Caco-2 (cell line): Measurements from ENCODE around the gene TAF6. TPM values are rescaled to one million over a fixed set of nuclear protein-coding genes. Genes with fewer than 3 reads are reported as not detected.

Experiments
- BruUV-seq: library from RNA; stranded (reverse); fragments of 400-500 nt; replicated peaks from 2 replicates; lab custom pipeline; 2021; lab: Mats Ljungman, UMichigan
- CTCF ChIA-PET: fragments of 300-600 bp; sonication (Branson Sonifier 250); formaldehyde crosslinking; loops from one replicate; lab custom pipeline; 2022; ENCODE audit warnings: antibody characterized with exemption; lab: Charles Lee
- POLR2A ChIA-PET: fragments of 300-600 bp; sonication (Branson Sonifier 250); formaldehyde crosslinking; loops from one replicate; lab custom pipeline; 2022; ENCODE audit warnings: antibody characterized with exemption; lab: Charles Lee
- DNase-seq, 2 experiments: peaks; one replicate each; pipeline versions ENCODE4 v3.0.0 to v3.0.0-alpha.2; 2020 to 2022
- H3K27me3 ChIP-seq: replicated peaks from 2 replicates; pipeline ENCODE4 v1.6.0; 2011; ENCODE audit warnings: low read length; ENCODE audit not compliant: control insufficient read depth, insufficient read depth
- H3K36me3 ChIP-seq: 2 replicates; pipeline ENCODE4 v1.5.1; 2011; ENCODE audit warnings: low read length; ENCODE audit not compliant: control insufficient read depth, insufficient read depth
- H3K4me1 ChIP-seq: fragments of 250-450 bp; sonication (Bioruptor Pico); 2 replicates; pipeline ENCODE4 v1.5.1; 2020; ENCODE audit warnings: mild to moderate bottlenecking
- H3K4me3 ChIP-seq: 2 replicates; pipeline ENCODE4 v1.5.1; 2011; ENCODE audit warnings: low read depth, mild to moderate bottlenecking, control low read depth, low read length
- H3K9me3 ChIP-seq: fragments of 250-450 bp; sonication (Bioruptor Pico); 2 replicates; pipeline ENCODE4 v1.5.1; 2020; ENCODE audit warnings: mild to moderate bottlenecking, moderate library complexity
- H3K27ac Mint-ChIP-seq: one replicate; pipeline ENCODE4 v1.8.0; 2022; ENCODE audit warnings: mixed read lengths; ENCODE audit not compliant: unreplicated experiment
- H3K27me3 Mint-ChIP-seq: one replicate; pipeline ENCODE4 v1.8.0; 2022; ENCODE audit warnings: mixed read lengths; ENCODE audit not compliant: insufficient read depth, unreplicated experiment
- H3K36me3 Mint-ChIP-seq: one replicate; pipeline ENCODE4 v1.8.0; 2022; ENCODE audit warnings: mild to moderate bottlenecking, mixed read lengths; ENCODE audit not compliant: insufficient read depth, unreplicated experiment
- H3K4me1 Mint-ChIP-seq: one replicate; pipeline ENCODE4 v1.8.0; 2022; ENCODE audit warnings: low read depth, mixed read lengths; ENCODE audit not compliant: unreplicated experiment
- H3K4me3 Mint-ChIP-seq: one replicate; pipeline ENCODE4 v1.8.0; 2022; ENCODE audit warnings: mild to moderate bottlenecking, moderate library complexity, mixed read lengths; ENCODE audit not compliant: unreplicated experiment
- H3K9me3 Mint-ChIP-seq: one replicate; pipeline ENCODE4 v1.8.0; 2022; ENCODE audit warnings: mixed read lengths; ENCODE audit not compliant: unreplicated experiment
- CTCF ChIP-seq, 2 experiments: fragments of 200-600 bp in 1 of 2; IDR thresholded peaks; 1 replicate in 1 of 2; 2 replicates in 1 of 2; pipeline versions ENCODE4 v1.5.1 to v1.8.0; 2011 to 2022; ENCODE audit warnings: antibody characterized with exemption in 1 of 2, control low read depth in 1 of 2, inconsistent platforms in 1 of 2, low read depth in 1 of 2, low read length in 1 of 2, mild to moderate bottlenecking in 1 of 2, moderate library complexity in 1 of 2; ENCODE audit not compliant: insufficient read depth in 1 of 2, severe bottlenecking in 1 of 2, unreplicated experiment in 1 of 2
- intact Hi-C: fragments of 100-400 bp; cut with micrococcal nuclease; formaldehyde crosslinking; loops from one replicate; pipeline ENCODE4 v1.10.0; 2022; ENCODE audit not compliant: unreplicated experiment
- total RNA-seq: library from RNA; stranded (reverse); gene quantifications from 2 replicates; pipeline ENCODE4 v1.2.3, GENCODE V29; 2022

The TAF6 gene
- total RNA-seq, 1 experiment from 2014 or later, result 81.2 TPM

GRCh38 chr7:100118388-100119071 is 628 bp downstream of the TAF6 start:
- CTCF ChIA-PET, result interaction anchor here (0.7 kb wide), 1 partner anchor 12 kb away, joined by 3 read pairs; no protein-coding TSS in a partner anchor
- BruUV-seq, result TSS peak; percentile 50
- Mint-ChIP-seq H3K27ac (peak overlapping the region; percentile 100), H3K4me3 (peak overlapping the region; percentile 100), H3K27me3 (no peaks in the 10 kb centered on the region), H3K9me3 (peaks cover 9% of the 10 kb centered on the region), H3K4me1 (peaks cover 20% of the 10 kb centered on the region), H3K36me3 (peaks cover 34% of the 10 kb centered on the region)
- Histone ChIP-seq H3K27me3 (no peaks in the 10 kb centered on the region), H3K4me1 (peaks cover 10% of the 10 kb centered on the region), H3K36me3 (no peaks in the 10 kb centered on the region), H3K4me3 (peak overlapping the region; percentile 65), H3K9me3 (no peaks in the 10 kb centered on the region)
- intact Hi-C loops, result loop anchor here (1.0 kb wide), 1 partner anchor 9 kb away; no protein-coding TSS in a partner anchor
- POLR2A ChIA-PET, result no interaction called here
- no peak for TF ChIP-seq CTCF (IDR thresholded peaks at IDR 0.05; ENCODE audit: insufficient read depth in 1 of 2, low read depth in 1 of 2, low read length in 1 of 2, severe bottlenecking in 1 of 2, unreplicated experiment in 1 of 2)
- no peak for DNase-seq

- Histone ChIP-seq H3K9me3 (no peaks in the 10 kb centered on the region), H3K27me3 (no peaks in the 10 kb centered on the region), H3K4me3 (no peak overlapping the region), H3K36me3 (no peaks in the 10 kb centered on the region; the same call in 1 of the 2 replicates), H3K4me1 (peaks cover 4% of the 10 kb centered on the region)
- no peak overlapping the region for H3K27ac Mint-ChIP-seq
- H3K9me3 Mint-ChIP-seq, result peaks cover 9% of the 10 kb centered on the region
- H3K4me1 Mint-ChIP-seq, result peaks cover 13% of the 10 kb centered on the region
- no TSS peak for BruUV-seq
- no peak for DNase-seq
- no peak for TF ChIP-seq CTCF (IDR thresholded peaks at IDR 0.05; ENCODE audit: insufficient read depth in 1 of 2, low read depth in 1 of 2, low read length in 1 of 2, severe bottlenecking in 1 of 2, unreplicated experiment in 1 of 2)
- ChIA-PET CTCF (interaction anchor here (0.7 kb wide), 2 partner anchors 18 to 735 kb away, joined by 3 to 4 read pairs; no protein-coding TSS in a partner anchor), POLR2A (no interaction called here)
- no peaks in the 10 kb centered on the region for H3K27me3 Mint-ChIP-seq
- intact Hi-C loops, result no loop called here
- H3K4me3 Mint-ChIP-seq, result no peak overlapping the region
- peaks cover 53% of the 10 kb centered on the region for H3K36me3 Mint-ChIP-seq
Measured at GRCh38 chr7:100115026-100115425, 4.1 kb downstream of the TAF6 start.

- ChIA-PET CTCF (interaction anchor here (1.3 kb wide), 1 partner anchor 19 kb away, joined by 3 read pairs; no protein-coding TSS in a partner anchor), POLR2A (interaction anchor here (1.3 kb wide), 1 partner anchor 10 kb away, joined by 4 read pairs; the partner anchor contains the start of genes AP4M1 and MCM7)
- Mint-ChIP-seq H3K27ac (no peak overlapping the region), H3K36me3 (peaks cover 60% of the 10 kb centered on the region), H3K9me3 (peaks cover 9% of the 10 kb centered on the region), H3K4me3 (no peak overlapping the region), H3K27me3 (no peaks in the 10 kb centered on the region), H3K4me1 (peaks cover 13% of the 10 kb centered on the region)
- peak in 1 of 2 experiments; percentile 16 for TF ChIP-seq CTCF (IDR thresholded peaks at IDR 0.05; ENCODE audit: insufficient read depth in 1 of 2, low read depth in 1 of 2, low read length in 1 of 2, severe bottlenecking in 1 of 2, unreplicated experiment in 1 of 2)
- Histone ChIP-seq H3K36me3 (peaks cover 2% of the 10 kb centered on the region; the same call in 1 of the 2 replicates), H3K9me3 (no peaks in the 10 kb centered on the region), H3K4me1 (peaks cover 3% of the 10 kb centered on the region; the same call in 1 of the 2 replicates), H3K27me3 (no peaks in the 10 kb centered on the region), H3K4me3 (no peak overlapping the region)
- intact Hi-C loops, result no loop called here
- DNase-seq, result no peak
- BruUV-seq, result no TSS peak
Measured at GRCh38 chr7:100111914-100112313, 7.2 kb downstream of the TAF6 start.
